Measurements from ENCODE around the gene DGKI.

Gene DGKI

GRCh38 chr7:137411446-137411845 is 435.3 kb downstream of the DGKI start:
- DNase-seq (ENCODE audit: low spot score): no peak

GRCh38 chr7:137408126-137408525 is 438.6 kb downstream of the DGKI start:
- peak; percentile 21 for DNase-seq (ENCODE audit: low spot score)

- no peak for DNase-seq (ENCODE audit: low spot score)
Observed at GRCh38 chr7:137407078-137407477, 439.7 kb downstream of the DGKI start.

GRCh38 chr7:137404660-137405317 is 442.0 kb downstream of the DGKI start:
- no peak for DNase-seq (ENCODE audit: low spot score)

GRCh38 chr7:137403353-137403695 is 443.4 kb downstream of the DGKI start:
- DNase-seq (ENCODE audit: low spot score): no peak

- DNase-seq (ENCODE audit: low spot score): no peak
Observed at GRCh38 chr7:137402536-137403352, 444.0 kb downstream of the DGKI start.

- DNase-seq (ENCODE audit: low spot score): peak; percentile 50
Observed at GRCh38 chr7:137399827-137400823, 446.6 kb downstream of the DGKI start.

GRCh38 chr7:137396051-137396450 is 450.7 kb downstream of the DGKI start:
- DNase-seq (ENCODE audit: low spot score): no peak

- DNase-seq (ENCODE audit: low spot score): no peak
Observed at GRCh38 chr7:137395420-137395819, 451.4 kb downstream of the DGKI start.

GRCh38 chr7:137393570-137393969 is 453.2 kb downstream of the DGKI start:
- no peak for DNase-seq (ENCODE audit: low spot score)

GRCh38 chr7:137390076-137390475 is 456.7 kb downstream of the DGKI start:
- DNase-seq (ENCODE audit: low spot score): no peak

GRCh38 chr7:137388916-137389315 is 457.9 kb downstream of the DGKI start:
- no peak for DNase-seq (ENCODE audit: low spot score)

- DNase-seq (ENCODE audit: low spot score): no peak
Observed at GRCh38 chr7:137386966-137387365, 459.8 kb downstream of the DGKI start.

GRCh38 chr7:137381045-137381444 is 465.7 kb downstream of the DGKI start:
- DNase-seq (ENCODE audit: low spot score): no peak

- DNase-seq (ENCODE audit: low spot score): no peak
Observed at GRCh38 chr7:137373507-137373906, 473.3 kb downstream of the DGKI start.

GRCh38 chr7:137371616-137372015 is 475.2 kb downstream of the DGKI start:
- DNase-seq (ENCODE audit: low spot score): no peak

- DNase-seq (ENCODE audit: low spot score): no peak
Observed at GRCh38 chr7:137366995-137367394, 479.8 kb downstream of the DGKI start.

GRCh38 chr7:137363683-137364082 is 483.1 kb downstream of the DGKI start:
- no peak for DNase-seq (ENCODE audit: low spot score)

GRCh38 chr7:137360087-137360679 is 486.6 kb downstream of the DGKI start:
- no peak for DNase-seq (ENCODE audit: low spot score)

- DNase-seq (ENCODE audit: low spot score): no peak
Observed at GRCh38 chr7:137354961-137355360, 491.8 kb downstream of the DGKI start.

- no peak for DNase-seq (ENCODE audit: low spot score)
Observed at GRCh38 chr7:137354396-137354795, 492.4 kb downstream of the DGKI start.

- DNase-seq (ENCODE audit: low spot score): no peak
Observed at GRCh38 chr7:137351941-137352340, 494.8 kb downstream of the DGKI start.

Data from kidney tubule cell (primary cell).